A549 treated with ZK216348 at 1 μM for 4 hours (cell line): ENCODE results near the gene MIEF1. TPM values are rescaled to one million over a fixed set of nuclear protein-coding genes. Genes with fewer than 3 reads are reported as not detected.

Experiments used
- total RNA-seq: library from RNA; stranded (reverse); fragments of 200-300 nt; extraction: Qiagen RNA extraction; gene quantifications from 5 replicates; pipeline ENCODE4 v1.2.3, GENCODE V29; 2022; ENCODE audit warnings: low read depth

MIEF1 gene
- total RNA-seq, result 20.9 to 28.7 TPM (median 23.6 TPM) in 5 replicates

GRCh38 chr22:39502109-39502788 lies at the start of gene MIEF1:
Gene MIEF1, plus strand, starts transcription at chr22:39502290. Its CDS starts 9,005 bp downstream, at chr22:39511295.

GRCh38 chr22:39456522-39457197 lies 45.4 kb upstream of the MIEF1 start, which contains the start of gene MGAT3:
Gene MGAT3, plus strand, starts transcription at chr22:39457012. Its CDS starts 30,336 bp downstream, at chr22:39487348.

GRCh38 chr22:39520226-39521105 lies 18.4 kb downstream of the MIEF1 start, which contains the start of gene ATF4:
Gene ATF4, plus strand, starts transcription at chr22:39520562. Its CDS starts 884 bp downstream, at chr22:39521446.

GRCh38 chr22:39532215-39533073 lies 30.4 kb downstream of the MIEF1 start, which contains the start of gene RPS19BP1:
Gene RPS19BP1, minus strand, starts transcription at chr22:39532748. Its CDS starts 10 bp downstream, at chr22:39532738.

Other genes starting within 250 kb of the MIEF1 start
- gene RPL3, start 182.7 kb upstream of the MIEF1 start, total RNA-seq, result 1,707 to 1,938 TPM (median 1,738 TPM) in 5 replicates
- 6.1 to 13.5 TPM (median 11.4 TPM) in 5 replicates for gene SYNGR1, start 152.3 kb upstream of the MIEF1 start, total RNA-seq
- 6.6 to 11.7 TPM (median 10.8 TPM) in 5 replicates for gene TAB1, start 102.5 kb upstream of the MIEF1 start, total RNA-seq
- gene MGAT3, start 45.3 kb upstream of the MIEF1 start, total RNA-seq, result 0.20 to 0.76 TPM (median 0.56 TPM) in 5 replicates
- gene ATF4, start 18.3 kb downstream of the MIEF1 start, total RNA-seq, result 314 to 397 TPM (median 337 TPM) in 5 replicates
- 66.5 to 118 TPM (median 97.0 TPM) in 5 replicates for gene RPS19BP1, start 30.5 kb downstream of the MIEF1 start, total RNA-seq
- gene CACNA1I, start 68.5 kb downstream of the MIEF1 start, total RNA-seq, result 0.02 to 0.06 TPM (median 0.03 TPM) in 4 of 5 replicates, not detected in the other